ENCODE measurements around the gene SOCS7. TPM values are rescaled to one million over a fixed set of nuclear protein-coding genes. Genes with fewer than 3 reads are reported as not detected.

SOCS7 gene
- total and polyA plus RNA-seq, 4 donors = 0.74 to 11.0 (median 2.9) TPM

DNA sequence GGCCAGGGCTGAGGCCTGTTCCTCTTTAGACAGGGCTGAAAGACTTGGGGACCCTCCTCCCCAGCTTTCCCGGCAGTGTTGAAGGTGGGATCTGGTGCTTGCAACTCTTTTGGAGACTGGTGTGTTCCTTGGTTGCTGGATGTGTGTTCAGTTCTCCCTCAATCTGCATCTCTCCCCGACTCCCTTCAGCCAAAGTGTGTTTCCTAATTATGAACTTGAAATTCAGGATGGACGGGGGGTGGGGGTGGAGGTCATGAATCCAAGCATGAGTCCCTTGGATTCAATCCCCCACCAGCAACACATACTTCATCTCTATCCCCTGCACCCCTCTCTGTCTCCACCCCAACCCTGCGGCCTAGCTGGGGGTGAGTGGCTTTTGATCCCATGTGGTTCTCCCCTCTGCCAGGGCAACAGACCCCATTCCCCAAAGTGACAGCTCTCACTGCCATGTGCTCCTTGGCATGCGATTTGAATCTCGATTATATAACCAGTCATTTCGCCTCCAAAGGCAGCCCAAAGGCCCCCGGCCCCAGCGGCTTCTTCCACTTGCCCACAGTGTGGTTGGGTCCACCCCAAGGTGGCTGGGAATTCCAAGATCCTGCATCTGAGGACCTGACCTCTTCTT, 77.9 kb downstream of the SOCS7 start:
- Histone ChIP-seq H3K36me3 (ENCODE audit: control insufficient read depth in 4 of 4, insufficient read depth in 3 of 4, low read depth in 1 of 4, low read length in 3 of 4) (no peaks in the 10 kb centered on the region), H3K9ac (ENCODE audit: low read depth in 1 of 2, low read length in 2 of 2) (no peak overlapping the region), H3K27ac (ENCODE audit: low read depth in 1 of 2, low read length in 2 of 2) (peak overlapping the region in 1 of 2 donors; percentile 76), H3K9me3 (ENCODE audit: control insufficient read depth in 4 of 4, low read length in 3 of 4) (no peaks in the 10 kb centered on the region), H3K27me3 (ENCODE audit: control insufficient read depth in 4 of 4, insufficient read depth in 4 of 4, low read length in 3 of 4) (peaks cover 0 to 2% (median 0%) of the 10 kb centered on the region in 4 donors), H3K4me3 (ENCODE audit: low read depth in 1 of 3, low read length in 3 of 3) (no peak overlapping the region), H3K4me1 (ENCODE audit: control insufficient read depth in 4 of 4, insufficient read depth in 4 of 4, low read length in 3 of 4) (peaks cover 6 to 11% (median 7%) of the 10 kb centered on the region in 4 donors)
- TF ChIP-seq HNF4A (conservative IDR thresholded peaks at IDR 0.05) (no peak), HNF4G (IDR thresholded peaks at IDR 0.05) (no peak), NR2F2 (IDR thresholded peaks at IDR 0.05) (no peak), GABPA (IDR thresholded peaks at IDR 0.05 in 1 of 2, conservative IDR thresholded peaks at IDR 0.05 in 1 of 2) (no peak), RXRA (IDR thresholded peaks at IDR 0.05) (no peak), FOXA2 (IDR thresholded peaks at IDR 0.05) (no peak), YY1 (IDR thresholded peaks at IDR 0.05) (no peak), FOXA1 (IDR thresholded peaks at IDR 0.05) (no peak), TAF1 (conservative IDR thresholded peaks at IDR 0.05) (no peak), EGR1 (IDR thresholded peaks at IDR 0.05; ENCODE audit: low read depth in 2 of 2) (no peak), RAD21 (IDR thresholded peaks at IDR 0.05) (no peak), SP1 (IDR thresholded peaks at IDR 0.05) (no peak), JUND (IDR thresholded peaks at IDR 0.05) (no peak)
- TF ChIP-seq, protein P1, sequence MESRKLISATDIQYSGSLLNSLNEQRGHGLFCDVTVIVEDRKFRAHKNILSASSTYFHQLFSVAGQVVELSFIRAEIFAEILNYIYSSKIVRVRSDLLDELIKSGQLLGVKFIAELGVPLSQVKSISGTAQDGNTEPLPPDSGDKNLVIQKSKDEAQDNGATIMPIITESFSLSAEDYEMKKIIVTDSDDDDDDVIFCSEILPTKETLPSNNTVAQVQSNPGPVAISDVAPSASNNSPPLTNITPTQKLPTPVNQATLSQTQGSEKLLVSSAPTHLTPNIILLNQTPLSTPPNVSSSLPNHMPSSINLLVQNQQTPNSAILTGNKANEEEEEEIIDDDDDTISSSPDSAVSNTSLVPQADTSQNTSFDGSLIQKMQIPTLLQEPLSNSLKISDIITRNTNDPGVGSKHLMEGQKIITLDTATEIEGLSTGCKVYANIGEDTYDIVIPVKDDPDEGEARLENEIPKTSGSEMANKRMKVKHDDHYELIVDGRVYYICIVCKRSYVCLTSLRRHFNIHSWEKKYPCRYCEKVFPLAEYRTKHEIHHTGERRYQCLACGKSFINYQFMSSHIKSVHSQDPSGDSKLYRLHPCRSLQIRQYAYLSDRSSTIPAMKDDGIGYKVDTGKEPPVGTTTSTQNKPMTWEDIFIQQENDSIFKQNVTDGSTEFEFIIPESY (IDR thresholded peaks at IDR 0.05) = no peak
- TF ChIP-seq, protein P2, sequence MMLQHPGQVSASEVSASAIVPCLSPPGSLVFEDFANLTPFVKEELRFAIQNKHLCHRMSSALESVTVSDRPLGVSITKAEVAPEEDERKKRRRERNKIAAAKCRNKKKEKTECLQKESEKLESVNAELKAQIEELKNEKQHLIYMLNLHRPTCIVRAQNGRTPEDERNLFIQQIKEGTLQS (IDR thresholded peaks at IDR 0.05) = no peak
- TF ChIP-seq, protein P3, sequence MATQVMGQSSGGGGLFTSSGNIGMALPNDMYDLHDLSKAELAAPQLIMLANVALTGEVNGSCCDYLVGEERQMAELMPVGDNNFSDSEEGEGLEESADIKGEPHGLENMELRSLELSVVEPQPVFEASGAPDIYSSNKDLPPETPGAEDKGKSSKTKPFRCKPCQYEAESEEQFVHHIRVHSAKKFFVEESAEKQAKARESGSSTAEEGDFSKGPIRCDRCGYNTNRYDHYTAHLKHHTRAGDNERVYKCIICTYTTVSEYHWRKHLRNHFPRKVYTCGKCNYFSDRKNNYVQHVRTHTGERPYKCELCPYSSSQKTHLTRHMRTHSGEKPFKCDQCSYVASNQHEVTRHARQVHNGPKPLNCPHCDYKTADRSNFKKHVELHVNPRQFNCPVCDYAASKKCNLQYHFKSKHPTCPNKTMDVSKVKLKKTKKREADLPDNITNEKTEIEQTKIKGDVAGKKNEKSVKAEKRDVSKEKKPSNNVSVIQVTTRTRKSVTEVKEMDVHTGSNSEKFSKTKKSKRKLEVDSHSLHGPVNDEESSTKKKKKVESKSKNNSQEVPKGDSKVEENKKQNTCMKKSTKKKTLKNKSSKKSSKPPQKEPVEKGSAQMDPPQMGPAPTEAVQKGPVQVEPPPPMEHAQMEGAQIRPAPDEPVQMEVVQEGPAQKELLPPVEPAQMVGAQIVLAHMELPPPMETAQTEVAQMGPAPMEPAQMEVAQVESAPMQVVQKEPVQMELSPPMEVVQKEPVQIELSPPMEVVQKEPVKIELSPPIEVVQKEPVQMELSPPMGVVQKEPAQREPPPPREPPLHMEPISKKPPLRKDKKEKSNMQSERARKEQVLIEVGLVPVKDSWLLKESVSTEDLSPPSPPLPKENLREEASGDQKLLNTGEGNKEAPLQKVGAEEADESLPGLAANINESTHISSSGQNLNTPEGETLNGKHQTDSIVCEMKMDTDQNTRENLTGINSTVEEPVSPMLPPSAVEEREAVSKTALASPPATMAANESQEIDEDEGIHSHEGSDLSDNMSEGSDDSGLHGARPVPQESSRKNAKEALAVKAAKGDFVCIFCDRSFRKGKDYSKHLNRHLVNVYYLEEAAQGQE (IDR thresholded peaks at IDR 0.05) = no peak
- TF ChIP-seq, protein P4, sequence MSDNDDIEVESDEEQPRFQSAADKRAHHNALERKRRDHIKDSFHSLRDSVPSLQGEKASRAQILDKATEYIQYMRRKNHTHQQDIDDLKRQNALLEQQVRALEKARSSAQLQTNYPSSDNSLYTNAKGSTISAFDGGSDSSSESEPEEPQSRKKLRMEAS (IDR thresholded peaks at IDR 0.05) = no peak
- TF ChIP-seq, protein P5, sequence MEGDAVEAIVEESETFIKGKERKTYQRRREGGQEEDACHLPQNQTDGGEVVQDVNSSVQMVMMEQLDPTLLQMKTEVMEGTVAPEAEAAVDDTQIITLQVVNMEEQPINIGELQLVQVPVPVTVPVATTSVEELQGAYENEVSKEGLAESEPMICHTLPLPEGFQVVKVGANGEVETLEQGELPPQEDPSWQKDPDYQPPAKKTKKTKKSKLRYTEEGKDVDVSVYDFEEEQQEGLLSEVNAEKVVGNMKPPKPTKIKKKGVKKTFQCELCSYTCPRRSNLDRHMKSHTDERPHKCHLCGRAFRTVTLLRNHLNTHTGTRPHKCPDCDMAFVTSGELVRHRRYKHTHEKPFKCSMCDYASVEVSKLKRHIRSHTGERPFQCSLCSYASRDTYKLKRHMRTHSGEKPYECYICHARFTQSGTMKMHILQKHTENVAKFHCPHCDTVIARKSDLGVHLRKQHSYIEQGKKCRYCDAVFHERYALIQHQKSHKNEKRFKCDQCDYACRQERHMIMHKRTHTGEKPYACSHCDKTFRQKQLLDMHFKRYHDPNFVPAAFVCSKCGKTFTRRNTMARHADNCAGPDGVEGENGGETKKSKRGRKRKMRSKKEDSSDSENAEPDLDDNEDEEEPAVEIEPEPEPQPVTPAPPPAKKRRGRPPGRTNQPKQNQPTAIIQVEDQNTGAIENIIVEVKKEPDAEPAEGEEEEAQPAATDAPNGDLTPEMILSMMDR (IDR thresholded peaks at IDR 0.05; ENCODE audit: low read depth, low read length, missing input control) = no peak
- 79% methylated on average over 9 of the region's 9 CpGs for whole genome bisulfite sequencing
- no peak for DNase-seq (ENCODE audit: low spot score)
